Mammary epithelial cell (primary cell): ENCODE measurements around the gene CLEC18B.

ENCODE experiments used
- CTCF ChIP-seq, 2 donors: IDR thresholded peaks in 1 of 2; conservative IDR thresholded peaks in 1 of 2; 2 replicates each; pipeline ENCODE4 v1.5.1; 2011 to 2012; ENCODE audit warnings: inconsistent platforms in 2 of 2, low read length in 2 of 2, mild to moderate bottlenecking in 2 of 2, control low read depth in 1 of 2, low read depth in 1 of 2; ENCODE audit not compliant: insufficient read depth in 1 of 2; ENCODE audit errors: extremely low read depth in 1 of 2
- EZH2 ChIP-seq: IDR thresholded peaks from 2 replicates; pipeline ENCODE4 v1.6.1; 2012; ENCODE audit warnings: low read length, inconsistent platforms, borderline replicate concordance

GRCh38 chr16:74465281-74465680 lies 44.0 kb upstream of the CLEC18B start:
- TF ChIP-seq CTCF (conservative IDR thresholded peaks at IDR 0.05 in 1 of 2, IDR thresholded peaks at IDR 0.05 in 1 of 2; ENCODE audit: extremely low read depth in 1 of 2, insufficient read depth in 1 of 2, low read depth in 1 of 2, low read length in 2 of 2), result no peak
- no peak for TF ChIP-seq EZH2
